Thymus (tissue), 11 donors: ENCODE results near the gene HSD17B7. TPM values are rescaled to one million over a fixed set of nuclear protein-coding genes. Genes with fewer than 3 reads are reported as not detected.

ENCODE experiments used
- DNase-seq, 9 donors: peaks; one replicate each; pipeline ENCODE4 v3.0.0-alpha.2; 2013; ENCODE audit warnings: low spot score in 9 of 9, low read depth in 6 of 9, missing footprints in 1 of 9
- H3K27ac ChIP-seq, 2 donors: one replicate each; pipeline ENCODE4 v1.5.1; 2013; ENCODE audit warnings: control low read depth in 1 of 2, low read depth in 1 of 2, low read length in 1 of 2, mild to moderate bottlenecking in 1 of 2, moderate library complexity in 1 of 2
- H3K27me3 ChIP-seq, 2 donors: one replicate each; pipeline ENCODE4 v1.5.1; 2013; ENCODE audit warnings: low read length in 1 of 2; ENCODE audit not compliant: control insufficient read depth in 2 of 2, insufficient read depth in 1 of 2
- H3K36me3 ChIP-seq, 2 donors: one replicate each; pipeline ENCODE4 v1.5.1; 2013; ENCODE audit warnings: low read length in 1 of 2, mild to moderate bottlenecking in 1 of 2, moderate library complexity in 1 of 2; ENCODE audit not compliant: control insufficient read depth in 2 of 2, insufficient read depth in 2 of 2
- H3K4me1 ChIP-seq, 2 donors: one replicate each; pipeline ENCODE4 v1.5.1; 2013; ENCODE audit warnings: low read length in 2 of 2; ENCODE audit not compliant: control insufficient read depth in 2 of 2, insufficient read depth in 2 of 2
- H3K4me3 ChIP-seq, 2 donors: one replicate each; pipeline ENCODE4 v1.5.1; 2013; ENCODE audit warnings: low read length in 2 of 2, control low read depth in 1 of 2, mild to moderate bottlenecking in 1 of 2
- H3K9me3 ChIP-seq, 2 donors: one replicate each; pipeline ENCODE4 v1.5.1; 2013; ENCODE audit warnings: low read length in 1 of 2, mild to moderate bottlenecking in 1 of 2; ENCODE audit not compliant: control insufficient read depth in 2 of 2, insufficient read depth in 1 of 2
- WGBS: extraction: QIAGEN DNeasy Blood & Tissue Kit; methylation state at CpG from one replicate; pipeline ENCODE4 v1.1.7; 2013; 5-methylcytosine and 5-hydroxymethylcytosine counted together
- polyA plus RNA-seq: library from polyadenylated mRNA; stranded (reverse); fragments of 200-250 nt; gene quantifications from one replicate; pipeline ENCODE4 v1.2.3, GENCODE V29; 2013
- total RNA-seq: library from RNA; stranded (reverse); fragments of 120-200 nt; gene quantifications from one replicate; pipeline ENCODE4 v1.2.4, GENCODE V29; 2013
- donor health status: healthy.

Gene HSD17B7
- total and polyA plus RNA-seq, 2 donors = 10.9 to 21.6 TPM

DNA sequence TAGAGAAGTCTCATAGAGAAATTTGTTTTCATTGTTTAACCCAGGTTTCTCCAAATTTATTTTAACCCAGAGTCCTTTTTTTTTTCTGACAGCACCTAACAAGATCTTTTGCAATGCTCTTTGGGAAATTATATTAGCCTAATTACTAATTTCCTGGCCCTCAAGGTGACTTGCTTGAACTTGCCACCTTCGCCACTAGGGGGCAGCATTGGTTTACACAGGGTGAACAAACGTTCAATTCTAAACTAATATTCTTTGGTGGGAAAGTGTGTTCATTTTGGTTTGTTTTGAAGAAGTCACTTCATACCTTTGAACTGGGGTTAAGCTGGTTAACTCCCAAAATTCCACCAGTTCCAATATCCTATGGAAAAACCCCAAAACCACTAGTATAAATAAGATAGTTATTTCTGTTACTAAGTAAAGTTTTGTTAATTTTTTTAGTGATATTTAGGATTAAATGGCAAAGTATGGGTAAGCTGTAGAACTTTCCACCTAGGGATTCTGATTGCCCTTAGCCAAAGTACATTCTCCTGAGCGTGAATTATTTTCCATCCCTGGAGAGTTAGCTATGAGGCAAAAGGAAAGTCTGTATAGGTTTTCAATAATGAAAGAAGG is 57.4 kb downstream of the HSD17B7 start:
- Histone ChIP-seq H3K27me3 (no peaks in the 10 kb centered on the region), H3K27ac (no peak overlapping the region), H3K4me3 (no peak overlapping the region), H3K9me3 (no peaks in the 10 kb centered on the region), H3K36me3 (no peaks in the 10 kb centered on the region), H3K4me1 (no peaks in the 10 kb centered on the region)
- peak; percentile 13 to 72 (median 39) for DNase-seq
- 17% methylated on average over 3 of the region's 3 CpGs for WGBS

DNA sequence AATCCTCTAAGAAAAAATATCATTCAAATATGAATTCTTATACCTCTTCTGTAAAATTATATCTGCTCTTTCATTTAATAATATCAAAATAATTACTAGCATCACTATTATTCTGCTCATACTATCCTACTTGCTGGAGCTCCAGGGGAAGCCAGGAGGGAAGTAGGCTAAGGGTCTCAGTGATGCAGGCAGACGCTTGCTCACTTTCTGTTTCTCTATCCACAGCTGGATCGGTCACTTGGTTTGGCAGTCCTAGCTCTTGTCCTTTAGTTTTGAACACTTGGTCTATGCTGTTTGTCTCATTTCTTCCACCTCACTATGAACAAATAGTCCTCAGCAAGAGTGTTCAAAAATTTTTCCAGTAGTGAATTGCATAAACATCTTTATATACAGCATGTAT is 59.2 kb downstream of the HSD17B7 start:
- no peak overlapping the region for H3K4me3 ChIP-seq
- no peaks in the 10 kb centered on the region for H3K9me3 ChIP-seq
- WGBS = 84% methylated on average over 2 of the region's 2 CpGs
- H3K27ac ChIP-seq = no peak overlapping the region
- H3K4me1 ChIP-seq = no peaks in the 10 kb centered on the region
- DNase-seq = no peak
- no peaks in the 10 kb centered on the region for H3K27me3 ChIP-seq
- H3K36me3 ChIP-seq = no peaks in the 10 kb centered on the region

DNA sequence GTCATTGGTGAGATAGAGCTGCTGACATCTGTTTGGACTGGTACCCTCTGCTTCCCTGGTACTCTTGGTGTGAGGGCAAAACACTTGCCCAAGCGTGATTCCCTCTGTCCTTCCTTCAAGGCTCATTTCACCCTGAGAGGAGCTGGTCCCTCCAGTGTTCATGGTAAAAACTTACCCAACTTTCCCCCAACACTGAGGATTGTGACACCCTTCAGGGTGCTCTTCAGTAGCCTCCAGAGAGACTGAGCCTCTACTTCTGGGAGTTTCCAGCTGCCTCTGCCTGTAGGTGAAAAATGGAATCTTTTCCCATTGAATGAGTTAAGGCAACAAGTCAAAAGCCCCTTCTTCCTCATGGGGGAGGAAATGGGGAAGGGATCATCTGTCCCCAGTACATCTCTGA is 60.8 kb downstream of the HSD17B7 start:
- Histone ChIP-seq H3K4me3 (no peak overlapping the region), H3K36me3 (no peaks in the 10 kb centered on the region), H3K27me3 (no peaks in the 10 kb centered on the region), H3K27ac (no peak overlapping the region), H3K9me3 (no peaks in the 10 kb centered on the region), H3K4me1 (no peaks in the 10 kb centered on the region)
- 98% methylated on average over 1 of the region's 1 CpG for WGBS
- DNase-seq = no peak

DNA sequence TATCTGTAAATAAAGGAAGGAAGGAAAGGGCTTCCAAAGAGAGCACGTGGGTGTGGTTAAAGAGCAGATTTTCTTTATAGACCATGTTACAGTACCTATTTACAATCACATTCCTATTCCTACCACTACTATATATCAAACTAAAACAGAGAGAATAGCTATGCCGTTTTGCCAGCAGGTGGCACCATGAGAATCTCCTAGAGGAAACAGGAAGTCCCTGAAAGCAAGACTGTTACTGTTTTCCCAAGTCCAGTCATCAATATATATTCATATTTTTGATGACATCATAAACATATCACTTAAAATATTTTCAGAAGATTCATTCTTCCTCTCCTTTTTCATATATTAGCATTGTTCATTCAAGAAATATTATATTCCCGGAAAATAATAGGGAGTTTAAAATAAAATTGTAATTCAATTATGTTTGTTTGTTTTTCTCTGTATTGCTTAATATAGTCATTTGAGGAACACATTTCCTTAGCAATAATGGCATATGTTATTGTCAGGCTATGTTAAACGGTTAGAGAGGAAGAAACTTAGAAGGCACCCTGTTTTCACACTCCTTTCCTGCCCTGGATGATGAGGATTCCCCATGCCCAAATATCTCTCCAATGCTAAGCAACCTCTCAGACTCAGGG is 63.9 kb downstream of the HSD17B7 start:
- Histone ChIP-seq H3K27me3 (no peaks in the 10 kb centered on the region), H3K4me3 (no peak overlapping the region), H3K9me3 (no peaks in the 10 kb centered on the region), H3K4me1 (no peaks in the 10 kb centered on the region), H3K27ac (no peak overlapping the region), H3K36me3 (no peaks in the 10 kb centered on the region)
- 47% methylated on average over 4 of the region's 4 CpGs for WGBS
- DNase-seq = peak in 8 of 9 donors; percentile 13 to 57 (median 30)

DNA sequence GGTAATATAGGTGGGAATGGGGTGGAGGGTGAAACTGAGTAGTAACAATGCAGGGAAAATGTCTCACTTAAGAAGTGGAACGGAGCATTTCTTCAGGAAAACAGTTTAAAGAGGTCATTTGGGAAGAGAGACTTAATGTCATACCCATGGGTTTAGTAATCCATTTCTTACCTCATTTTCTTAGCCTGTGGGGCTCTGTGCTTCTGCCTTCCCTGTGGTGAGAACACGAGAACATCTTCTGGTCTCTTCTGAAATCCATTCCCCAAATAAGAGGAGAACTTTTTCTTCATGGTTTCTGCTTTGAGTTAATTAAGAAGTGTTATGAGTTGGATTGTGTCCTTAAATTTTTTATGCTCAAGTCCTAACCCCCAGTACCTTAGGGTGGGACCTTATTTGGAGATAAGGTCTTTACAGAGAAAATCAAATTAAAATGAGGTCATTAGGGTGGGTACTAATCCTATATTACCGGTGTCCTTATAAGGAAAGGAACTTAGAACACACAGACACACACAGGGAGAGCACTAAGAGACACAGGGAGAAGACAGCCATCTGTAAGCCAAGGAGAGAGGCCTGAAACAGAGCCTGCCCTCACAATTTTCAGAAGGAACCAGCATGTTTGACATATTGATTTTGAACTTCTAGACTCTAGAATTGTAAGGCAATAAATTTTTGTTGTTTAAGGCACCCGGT is 65.1 kb downstream of the HSD17B7 start:
- WGBS = 93% methylated on average over 4 of the region's 4 CpGs
- H3K4me3 ChIP-seq = no peak overlapping the region
- H3K27ac ChIP-seq = no peak overlapping the region
- no peaks in the 10 kb centered on the region for H3K27me3 ChIP-seq
- H3K4me1 ChIP-seq = no peaks in the 10 kb centered on the region
- no peaks in the 10 kb centered on the region for H3K36me3 ChIP-seq
- no peak for DNase-seq
- no peaks in the 10 kb centered on the region for H3K9me3 ChIP-seq

DNA sequence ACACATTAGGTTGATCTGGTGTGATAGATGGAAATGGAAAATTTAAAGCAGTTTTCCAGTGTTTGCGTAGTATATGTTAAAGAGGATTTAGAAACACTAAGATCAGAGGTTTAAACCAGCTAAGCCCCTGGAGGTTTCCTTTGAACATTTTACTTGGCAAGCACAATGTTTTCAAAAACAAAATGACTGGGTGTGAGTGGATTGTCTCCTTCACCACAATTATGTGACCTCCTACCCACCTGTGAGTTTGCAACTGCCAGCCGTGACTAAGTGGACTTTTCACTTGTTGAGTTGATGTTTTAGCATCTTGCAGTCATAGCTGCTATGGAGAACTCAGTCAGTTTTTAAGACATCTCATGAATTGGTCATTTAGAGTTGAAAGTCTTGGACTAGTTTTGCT is 65.8 kb downstream of the HSD17B7 start:
- H3K4me1 ChIP-seq = no peaks in the 10 kb centered on the region
- H3K9me3 ChIP-seq = no peaks in the 10 kb centered on the region
- H3K27me3 ChIP-seq = no peaks in the 10 kb centered on the region
- H3K4me3 ChIP-seq = no peak overlapping the region
- 96% methylated on average over 2 of the region's 2 CpGs for WGBS
- no peak for DNase-seq
- H3K36me3 ChIP-seq = no peaks in the 10 kb centered on the region
- H3K27ac ChIP-seq = no peak overlapping the region

DNA sequence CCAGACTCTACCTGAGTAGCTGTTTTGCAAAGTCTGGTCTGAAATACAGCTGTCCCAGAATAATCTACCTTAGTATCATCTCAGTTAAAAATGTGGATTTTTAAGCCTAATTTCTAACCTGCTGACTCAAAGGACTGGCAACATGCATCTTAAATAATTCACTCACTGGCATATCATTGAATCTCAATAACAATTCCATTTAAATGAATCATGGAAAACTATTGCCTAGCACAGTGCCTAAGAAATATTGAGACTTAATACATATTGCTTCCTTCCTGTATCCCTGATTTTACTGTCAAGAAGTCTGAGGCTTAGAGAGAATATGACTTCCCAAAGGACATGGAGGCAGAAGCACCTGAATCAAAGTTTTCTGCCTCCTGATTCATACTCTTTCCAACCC is 67.3 kb downstream of the HSD17B7 start:
- Histone ChIP-seq H3K9me3 (no peaks in the 10 kb centered on the region), H3K36me3 (no peaks in the 10 kb centered on the region), H3K4me1 (no peaks in the 10 kb centered on the region), H3K27me3 (no peaks in the 10 kb centered on the region), H3K27ac (no peak overlapping the region), H3K4me3 (no peak overlapping the region)
- no peak for DNase-seq

DNA sequence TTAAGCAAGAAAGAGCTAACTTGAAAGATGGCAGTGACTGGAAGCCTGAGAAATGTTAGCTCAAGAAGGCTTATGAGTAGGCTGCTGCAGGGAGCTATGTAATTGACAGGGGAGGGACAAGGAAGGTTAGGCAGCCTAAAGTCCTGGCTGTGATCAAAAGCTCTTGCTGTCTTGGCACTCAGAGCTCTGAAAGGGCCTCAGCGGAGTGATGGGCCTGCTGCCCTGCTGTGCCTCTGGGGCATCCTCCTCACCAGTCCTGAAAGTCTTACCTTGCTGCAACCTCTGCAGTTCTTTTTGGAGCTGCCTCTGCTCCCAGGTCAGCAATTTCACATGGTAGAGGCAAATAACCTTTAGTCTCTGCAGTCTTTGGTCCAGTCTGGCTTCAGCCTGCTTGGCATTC is 68.7 kb downstream of the HSD17B7 start:
- DNase-seq = no peak
- H3K27me3 ChIP-seq = no peaks in the 10 kb centered on the region
- H3K36me3 ChIP-seq = no peaks in the 10 kb centered on the region
- no peaks in the 10 kb centered on the region for H3K4me1 ChIP-seq
- H3K4me3 ChIP-seq = no peak overlapping the region
- H3K9me3 ChIP-seq = no peaks in the 10 kb centered on the region
- H3K27ac ChIP-seq = no peak overlapping the region
- 91% methylated on average over 1 of the region's 1 CpG for WGBS

DNA sequence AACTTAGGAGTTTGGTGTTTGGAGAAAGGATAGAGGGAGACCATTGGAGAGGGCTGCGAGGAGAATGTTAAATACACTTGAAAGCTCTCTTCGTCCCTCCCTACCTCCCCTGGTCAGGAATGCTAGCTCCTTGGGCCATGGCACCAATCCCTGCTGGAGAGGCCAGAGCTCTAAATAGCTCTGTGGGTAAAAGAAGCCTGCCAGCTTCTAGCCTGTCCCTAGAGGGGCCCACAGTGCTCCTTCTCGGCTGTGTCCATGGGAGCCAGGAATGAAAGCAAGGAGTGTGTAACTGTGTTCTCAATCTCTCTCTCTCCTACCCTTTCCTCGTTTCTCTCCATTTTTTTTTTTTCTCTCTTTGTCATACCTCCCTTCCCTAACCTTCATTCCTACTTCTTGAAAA is 70.6 kb downstream of the HSD17B7 start, which contains the start of gene CCDC190:
Gene CCDC190, minus strand, starts transcription at position 75 of the 400 bp plus-strand sequence. CDS start 1,529 bp downstream, outside the sequence.
- no peaks in the 10 kb centered on the region for H3K27me3 ChIP-seq
- WGBS = 89% methylated on average over 4 of the region's 4 CpGs
- no peaks in the 10 kb centered on the region for H3K9me3 ChIP-seq
- no peak within 1 kb of the TSS for H3K27ac ChIP-seq
- H3K36me3 ChIP-seq = no peaks in the 10 kb centered on the region
- no peak for DNase-seq
- no peaks in the 10 kb centered on the region for H3K4me1 ChIP-seq
- H3K4me3 ChIP-seq = no peak within 1 kb of the TSS
